Measurements from ENCODE around the gene CLIP2.

DNA sequence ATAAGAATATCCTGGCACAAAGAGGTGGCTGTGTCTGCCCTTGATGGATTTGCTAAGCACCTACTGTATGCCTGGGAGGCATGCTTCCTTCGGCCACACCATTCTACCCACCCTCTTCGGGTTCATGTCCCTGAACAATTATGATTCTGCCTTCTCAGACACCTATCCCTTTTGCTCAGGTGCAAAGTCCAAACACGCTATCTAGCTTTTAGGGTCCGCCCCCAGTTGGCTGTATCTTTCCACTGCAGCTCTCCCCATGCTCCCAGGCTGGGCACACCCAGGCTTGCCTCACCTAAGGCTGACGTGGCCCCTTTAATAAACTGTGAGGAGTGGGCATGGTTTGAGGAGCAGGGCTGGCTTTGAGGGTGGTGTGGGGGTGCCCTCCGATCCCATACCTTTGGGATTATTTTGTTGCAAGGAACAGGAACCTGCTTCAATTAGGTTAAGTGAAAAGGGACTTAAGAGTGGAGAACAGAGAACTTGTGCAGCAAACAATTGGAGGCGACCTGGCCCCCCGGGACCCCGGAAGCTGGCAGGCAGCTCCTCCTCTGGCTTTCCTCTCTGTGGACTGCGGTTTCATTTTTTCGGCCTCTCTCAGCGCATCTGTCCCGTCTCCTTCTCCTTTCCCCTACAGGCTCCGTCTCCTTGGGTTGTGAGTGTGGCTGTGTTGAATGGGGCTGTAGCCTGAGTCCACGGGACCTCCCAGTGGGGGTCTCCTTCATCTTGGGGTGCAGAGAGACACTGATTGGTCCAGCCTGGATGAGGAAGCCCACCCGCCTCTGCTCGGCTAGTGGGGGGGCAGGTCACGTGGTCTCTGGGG, 3.8 kb downstream of the CLIP2 start:
- TF ChIP-seq RAD21 (IDR thresholded peaks at IDR 0.05; ENCODE audit: low read depth) (no peak), CEBPB (IDR thresholded peaks at IDR 0.05) (no peak)
